Smooth muscle cell (in vitro differentiated cells): Measurements from ENCODE around the gene SEZ6. TPM values are rescaled to one million over a fixed set of nuclear protein-coding genes. Genes with fewer than 3 reads are reported as not detected.

Experiments used
- DNase-seq: peaks from one replicate; lab custom pipeline; 2025; ENCODE audit not compliant: unreplicated experiment; lab: John Stamatoyannopoulos, UW
- H2AFZ ChIP-seq: fragments of 200-600 bp; sonication (generic); 2 replicates; pipeline ENCODE4 v1.6.0; 2016; ENCODE audit warnings: antibody characterized with exemption, low read depth, mild to moderate bottlenecking
- H3F3A ChIP-seq: fragments of 200-600 bp; sonication (generic); 2 replicates; pipeline ENCODE4 v1.6.0; 2017; ENCODE audit warnings: antibody characterized with exemption, low read depth
- H3K27ac ChIP-seq: fragments of 200-600 bp; sonication (generic); 2 replicates; pipeline ENCODE4 v1.5.1; 2016; ENCODE audit warnings: low read depth, mild to moderate bottlenecking
- H3K27me3 ChIP-seq: fragments of 200-600 bp; sonication (generic); 2 replicates; pipeline ENCODE4 v1.6.1; 2016; ENCODE audit warnings: low read depth, mild to moderate bottlenecking
- H3K36me3 ChIP-seq: fragments of 200-600 bp; sonication (generic); 2 replicates; pipeline ENCODE4 v1.5.1; 2016; ENCODE audit warnings: low read depth
- H3K4me1 ChIP-seq: fragments of 200-600 bp; sonication (generic); 2 replicates; pipeline ENCODE4 v1.5.1; 2016; ENCODE audit warnings: low read depth
- H3K4me2 ChIP-seq: fragments of 200-600 bp; sonication (generic); 2 replicates; pipeline ENCODE4 v1.6.0; 2016; ENCODE audit warnings: mild to moderate bottlenecking
- H3K4me3 ChIP-seq: fragments of 200-600 bp; sonication (generic); 2 replicates; pipeline ENCODE4 v1.5.1; 2016; ENCODE audit warnings: mild to moderate bottlenecking
- H3K79me2 ChIP-seq: fragments of 200-600 bp; sonication (generic); 2 replicates; pipeline ENCODE4 v1.6.0; 2016; ENCODE audit warnings: low read depth, mild to moderate bottlenecking
- H3K9ac ChIP-seq: fragments of 200-600 bp; sonication (generic); 2 replicates; pipeline ENCODE4 v1.6.0; 2016; ENCODE audit warnings: low read depth
- H3K9me3 ChIP-seq: fragments of 200-600 bp; sonication (generic); replicated peaks from 2 replicates; pipeline ENCODE4 v1.5.1; 2016; ENCODE audit warnings: low read depth
- H4K20me1 ChIP-seq: fragments of 200-600 bp; sonication (generic); 2 replicates; pipeline ENCODE4 v1.6.0; 2016; ENCODE audit warnings: low read depth
- WGBS: methylation state at CpG from one replicate; pipeline ENCODE4 v1.1.7; 2016; ENCODE audit warnings: low lambda C conversion rate; 5-methylcytosine and 5-hydroxymethylcytosine counted together
- polyA plus RNA-seq: library from polyadenylated mRNA; unstranded; fragments of >200 nt; fragmentation: Nextera tagmentation; extraction: Ambion mirVana; gene quantifications from 2 replicates; pipeline ENCODE4 v1.2.1, GENCODE V29; 2016
- total RNA-seq: library from RNA; depleted of rRNA; stranded (reverse); fragments of >200 nt; gene quantifications from 2 replicates; pipeline ENCODE4 v1.2.3, GENCODE V29; 2014
- TF ChIP-seq, protein P1 (sequence below): fragments of 200-600 bp; sonication (generic); IDR thresholded peaks from 2 replicates; pipeline ENCODE4 v1.5.1; 2017; ENCODE audit warnings: borderline replicate concordance, mild to moderate bottlenecking, antibody characterized with exemption; ENCODE audit not compliant: insufficient read depth, poor library complexity, severe bottlenecking

Gene SEZ6
- total and polyA plus RNA-seq, 2 experiments from 2014 or later: not detected

DNA sequence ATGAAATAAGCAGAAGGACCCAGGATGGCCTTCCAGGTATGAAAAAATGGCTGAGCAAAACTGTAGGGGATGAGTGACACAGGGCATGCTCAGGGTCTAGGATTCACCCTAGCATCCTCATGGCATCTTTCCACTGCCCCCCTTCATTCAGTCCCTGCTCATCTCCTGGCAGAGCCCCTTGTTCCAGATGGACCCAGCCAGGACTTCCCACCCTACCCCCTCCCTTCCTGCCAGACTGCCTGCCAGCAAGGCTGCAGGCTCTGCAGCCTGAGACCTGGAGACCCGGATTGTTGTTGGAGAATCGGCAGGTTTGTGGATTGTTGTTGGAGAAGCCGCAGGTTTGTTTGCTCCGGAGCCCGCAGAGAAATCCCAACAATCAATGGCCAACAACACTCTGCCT lies 6.6 kb downstream of the SEZ6 start:
- H4K20me1 ChIP-seq: no peaks in the 10 kb centered on the region
- DNase-seq: no peak
- H3K9ac ChIP-seq: no peak overlapping the region
- no peaks in the 10 kb centered on the region for H3F3A ChIP-seq
- H3K27ac ChIP-seq: no peak overlapping the region
- H3K4me1 ChIP-seq: no peaks in the 10 kb centered on the region
- no peak overlapping the region for H3K4me3 ChIP-seq
- TF ChIP-seq, protein P1, sequence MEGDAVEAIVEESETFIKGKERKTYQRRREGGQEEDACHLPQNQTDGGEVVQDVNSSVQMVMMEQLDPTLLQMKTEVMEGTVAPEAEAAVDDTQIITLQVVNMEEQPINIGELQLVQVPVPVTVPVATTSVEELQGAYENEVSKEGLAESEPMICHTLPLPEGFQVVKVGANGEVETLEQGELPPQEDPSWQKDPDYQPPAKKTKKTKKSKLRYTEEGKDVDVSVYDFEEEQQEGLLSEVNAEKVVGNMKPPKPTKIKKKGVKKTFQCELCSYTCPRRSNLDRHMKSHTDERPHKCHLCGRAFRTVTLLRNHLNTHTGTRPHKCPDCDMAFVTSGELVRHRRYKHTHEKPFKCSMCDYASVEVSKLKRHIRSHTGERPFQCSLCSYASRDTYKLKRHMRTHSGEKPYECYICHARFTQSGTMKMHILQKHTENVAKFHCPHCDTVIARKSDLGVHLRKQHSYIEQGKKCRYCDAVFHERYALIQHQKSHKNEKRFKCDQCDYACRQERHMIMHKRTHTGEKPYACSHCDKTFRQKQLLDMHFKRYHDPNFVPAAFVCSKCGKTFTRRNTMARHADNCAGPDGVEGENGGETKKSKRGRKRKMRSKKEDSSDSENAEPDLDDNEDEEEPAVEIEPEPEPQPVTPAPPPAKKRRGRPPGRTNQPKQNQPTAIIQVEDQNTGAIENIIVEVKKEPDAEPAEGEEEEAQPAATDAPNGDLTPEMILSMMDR: no peak
- no peaks in the 10 kb centered on the region for H3K36me3 ChIP-seq
- no peaks in the 10 kb centered on the region for H3K9me3 ChIP-seq
- WGBS: 72% methylated on average over 5 of the region's 5 CpGs
- H3K79me2 ChIP-seq: no peaks in the 10 kb centered on the region
- H2AFZ ChIP-seq: no peak overlapping the region
- H3K4me2 ChIP-seq: no peak overlapping the region
- H3K27me3 ChIP-seq: peaks cover 25% of the 10 kb centered on the region

DNA sequence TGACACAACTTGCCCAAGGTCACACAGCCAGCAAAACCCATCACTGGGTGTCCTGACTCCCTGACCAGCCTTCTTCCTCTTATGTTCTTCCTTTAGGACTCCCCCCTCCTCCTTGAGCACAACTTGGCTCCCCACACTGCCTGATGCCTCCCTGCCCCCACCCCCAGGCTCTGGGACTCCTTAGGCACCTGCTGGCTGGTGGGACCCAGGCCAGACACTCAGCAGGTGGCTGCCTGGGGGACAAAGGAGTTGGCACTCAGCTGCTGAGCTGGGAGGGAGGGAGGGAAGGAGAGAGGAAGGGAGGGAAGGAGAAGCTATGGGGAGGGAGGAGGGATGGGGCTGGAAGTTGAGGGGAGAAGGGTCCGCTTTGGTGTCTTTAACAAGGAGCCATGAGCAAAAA lies 8.0 kb downstream of the SEZ6 start:
- TF ChIP-seq, protein P1: no peak
- Histone ChIP-seq H3K79me2 (no peaks in the 10 kb centered on the region), H3K27ac (no peak overlapping the region), H3K36me3 (no peaks in the 10 kb centered on the region), H3K4me3 (no peak overlapping the region), H3F3A (no peaks in the 10 kb centered on the region), H3K9me3 (no peaks in the 10 kb centered on the region), H3K27me3 (peaks cover 14% of the 10 kb centered on the region), H3K4me1 (no peaks in the 10 kb centered on the region), H3K9ac (no peak overlapping the region), H3K4me2 (no peak overlapping the region), H2AFZ (no peak overlapping the region), H4K20me1 (no peaks in the 10 kb centered on the region)
- no peak for DNase-seq
- WGBS: 100% methylated on average over 1 of the region's 1 CpG

DNA sequence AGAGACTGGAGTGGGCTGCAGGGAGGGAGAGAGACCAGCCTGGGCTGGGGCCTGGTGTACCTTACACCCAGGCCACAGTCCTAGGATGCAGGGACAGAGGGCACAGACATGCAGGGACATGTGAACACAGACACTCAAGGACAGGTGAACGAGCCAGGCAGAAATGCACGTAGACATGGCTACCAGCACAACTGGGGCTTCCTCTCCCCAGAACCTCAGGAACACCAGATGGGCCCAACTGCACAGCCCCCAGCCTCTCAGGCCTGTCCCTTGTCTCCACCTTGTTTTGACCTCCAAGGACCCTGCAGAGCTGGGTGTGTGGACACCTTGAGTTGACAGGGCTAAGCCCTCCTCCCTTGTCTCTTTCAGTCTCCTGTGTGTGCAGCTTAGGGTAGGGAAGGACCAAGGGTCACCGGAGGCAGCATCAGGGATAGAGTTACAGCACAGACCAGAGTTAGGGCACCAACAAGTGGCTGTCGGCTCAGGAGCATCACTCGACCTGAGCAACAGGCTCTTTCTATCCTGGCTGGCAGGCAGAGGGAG lies 9.2 kb downstream of the SEZ6 start:
- Histone ChIP-seq H3K4me1 (no peaks in the 10 kb centered on the region), H4K20me1 (no peaks in the 10 kb centered on the region), H3K27me3 (peaks cover 14% of the 10 kb centered on the region), H3K27ac (no peak overlapping the region), H3F3A (no peaks in the 10 kb centered on the region), H3K9me3 (no peaks in the 10 kb centered on the region), H3K79me2 (no peaks in the 10 kb centered on the region), H3K9ac (no peak overlapping the region), H3K36me3 (no peaks in the 10 kb centered on the region), H3K4me2 (no peak overlapping the region), H3K4me3 (no peak overlapping the region), H2AFZ (no peak overlapping the region)
- DNase-seq: no peak
- 78% methylated on average over 5 of the region's 5 CpGs for WGBS
- TF ChIP-seq, protein P1: no peak
